ENCODE measurements around the gene ATP9A.

The ATP9A gene

GRCh38 chr20:51797357-51798025 is 29.3 kb upstream of the ATP9A start:
- H3K4me1 ChIP-seq (ENCODE audit: low read depth, poor library complexity, severe bottlenecking): no peaks in the 10 kb centered on the region
- no peak overlapping the region for H3K4me2 ChIP-seq
- H2AFZ ChIP-seq (ENCODE audit: low read depth): no peak overlapping the region
- no peak overlapping the region for H3K9ac ChIP-seq
- no peak for TF ChIP-seq CTCF (conservative IDR thresholded peaks at IDR 0.05; ENCODE audit: low read depth, low read length)
- H4K20me1 ChIP-seq (ENCODE audit: insufficient read depth): no peaks in the 10 kb centered on the region
- H3K27me3 ChIP-seq (ENCODE audit: insufficient read depth, low read depth): no peaks in the 10 kb centered on the region
- no peak overlapping the region for H3K27ac ChIP-seq
- no peak overlapping the region for H3K4me3 ChIP-seq (IDR thresholded peaks at IDR 0.05; ENCODE audit: insufficient read depth, low read depth, low read length)
- H3K36me3 ChIP-seq (ENCODE audit: insufficient read depth): no peaks in the 10 kb centered on the region
- no peaks in the 10 kb centered on the region for H3K79me2 ChIP-seq (ENCODE audit: insufficient read depth, low read depth)

DNA sequence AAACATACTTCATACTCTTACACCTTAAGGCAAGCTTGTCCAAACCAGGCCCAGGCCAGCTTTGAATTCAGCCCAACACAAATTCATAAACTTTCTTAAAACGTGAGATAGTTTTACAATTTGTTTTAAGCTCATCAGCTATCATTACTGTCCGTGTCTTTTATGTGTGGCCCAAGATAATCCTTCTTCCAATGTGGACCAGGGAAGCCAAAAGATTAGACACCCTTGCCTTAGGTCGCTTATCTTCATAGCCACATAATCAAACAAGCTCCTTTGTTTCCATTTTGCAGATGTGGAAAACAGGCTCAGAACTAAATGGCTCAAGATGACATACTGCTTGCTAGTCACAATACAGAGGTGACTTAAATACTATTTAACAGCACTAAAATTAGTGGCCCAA is 28.1 kb upstream of the ATP9A start:
- H2AFZ ChIP-seq (ENCODE audit: low read depth): no peak overlapping the region
- H3K27ac ChIP-seq: no peak overlapping the region
- no peak for TF ChIP-seq CTCF (conservative IDR thresholded peaks at IDR 0.05; ENCODE audit: low read depth, low read length)
- no peak overlapping the region for H3K9ac ChIP-seq
- H3K36me3 ChIP-seq (ENCODE audit: insufficient read depth): no peaks in the 10 kb centered on the region
- H3K4me2 ChIP-seq: no peak overlapping the region
- no peaks in the 10 kb centered on the region for H3K27me3 ChIP-seq (ENCODE audit: insufficient read depth, low read depth)
- H4K20me1 ChIP-seq (ENCODE audit: insufficient read depth): no peaks in the 10 kb centered on the region
- H3K4me3 ChIP-seq (IDR thresholded peaks at IDR 0.05; ENCODE audit: insufficient read depth, low read depth, low read length): no peak overlapping the region
- no peaks in the 10 kb centered on the region for H3K4me1 ChIP-seq (ENCODE audit: low read depth, poor library complexity, severe bottlenecking)
- H3K79me2 ChIP-seq (ENCODE audit: insufficient read depth, low read depth): no peaks in the 10 kb centered on the region

DNA sequence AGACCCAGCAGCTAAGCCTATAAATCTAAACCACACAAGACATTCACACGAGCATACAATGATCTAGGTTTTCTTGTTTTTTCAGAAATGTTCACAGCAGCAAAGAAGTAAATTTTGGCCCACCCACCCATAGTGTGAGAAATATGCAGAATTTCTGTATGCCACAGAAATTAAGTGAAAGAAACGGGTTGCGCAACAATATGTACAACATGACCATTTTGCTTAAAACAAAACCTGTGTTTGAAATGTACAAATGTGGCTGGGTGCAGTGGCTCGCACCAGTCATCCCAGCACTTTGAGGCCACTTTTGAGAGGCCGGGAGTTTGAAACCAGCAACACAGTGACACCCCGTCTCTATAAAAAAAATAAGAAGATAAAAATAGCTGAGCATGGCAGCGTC is 24.8 kb upstream of the ATP9A start:
- TF ChIP-seq CTCF (conservative IDR thresholded peaks at IDR 0.05; ENCODE audit: low read depth, low read length): no peak
- no peaks in the 10 kb centered on the region for H3K79me2 ChIP-seq (ENCODE audit: insufficient read depth, low read depth)

DNA sequence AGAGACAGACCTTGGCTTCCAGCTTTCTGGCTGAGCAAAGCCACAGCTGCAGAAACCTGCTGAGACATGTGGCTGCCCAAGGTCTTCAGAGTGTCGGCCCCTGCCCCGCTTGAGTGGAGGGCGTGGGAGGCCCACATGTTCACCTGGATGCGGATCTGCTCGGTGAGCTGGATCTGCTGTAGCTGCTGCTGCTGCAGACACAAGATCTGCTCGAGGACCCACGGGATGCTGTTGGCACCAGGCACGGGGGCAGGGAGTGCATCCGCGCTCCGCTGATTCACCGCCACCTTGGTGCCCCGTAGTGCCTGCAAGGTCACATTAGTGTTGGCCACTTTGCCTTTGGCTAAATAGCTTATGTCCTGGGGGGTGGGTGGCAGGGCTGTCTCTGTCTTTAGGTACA is 23.4 kb upstream of the ATP9A start:
- Histone ChIP-seq H2AFZ (ENCODE audit: low read depth) (no peak overlapping the region), H3K79me2 (ENCODE audit: insufficient read depth, low read depth) (no peaks in the 10 kb centered on the region), H3K4me1 (ENCODE audit: low read depth, poor library complexity, severe bottlenecking) (no peaks in the 10 kb centered on the region), H3K4me3 (IDR thresholded peaks at IDR 0.05; ENCODE audit: insufficient read depth, low read depth, low read length) (no peak overlapping the region), H3K9ac (no peak overlapping the region), H3K36me3 (ENCODE audit: insufficient read depth) (no peaks in the 10 kb centered on the region), H3K27me3 (ENCODE audit: insufficient read depth, low read depth) (no peaks in the 10 kb centered on the region), H3K4me2 (no peak overlapping the region), H4K20me1 (ENCODE audit: insufficient read depth) (no peaks in the 10 kb centered on the region), H3K27ac (no peak overlapping the region)
- no peak for TF ChIP-seq CTCF (conservative IDR thresholded peaks at IDR 0.05; ENCODE audit: low read depth, low read length)

More for the DNA sequence above, 24.8 kb upstream of the ATP9A start:
- Histone ChIP-seq H3K27me3 (ENCODE audit: insufficient read depth, low read depth) (no peaks in the 10 kb centered on the region), H3K4me2 (no peak overlapping the region), H3K4me1 (ENCODE audit: low read depth, poor library complexity, severe bottlenecking) (no peaks in the 10 kb centered on the region), H3K9ac (no peak overlapping the region), H4K20me1 (ENCODE audit: insufficient read depth) (no peaks in the 10 kb centered on the region), H3K27ac (no peak overlapping the region), H2AFZ (ENCODE audit: low read depth) (no peak overlapping the region), H3K4me3 (IDR thresholded peaks at IDR 0.05; ENCODE audit: insufficient read depth, low read depth, low read length) (no peak overlapping the region), H3K36me3 (ENCODE audit: insufficient read depth) (no peaks in the 10 kb centered on the region)

All from KMS-11 (cell line).